ENCODE data around the gene ATP5F1D. TPM values are rescaled to one million over a fixed set of nuclear protein-coding genes. Genes with fewer than 3 reads are reported as not detected.

Gene ATP5F1D
- total and polyA plus RNA-seq, 2 of the 13 experiments (the other 11 are each of a cell fraction or from before 2014, with no cell fraction given), result 39.4 to 78.7 TPM

DNA sequence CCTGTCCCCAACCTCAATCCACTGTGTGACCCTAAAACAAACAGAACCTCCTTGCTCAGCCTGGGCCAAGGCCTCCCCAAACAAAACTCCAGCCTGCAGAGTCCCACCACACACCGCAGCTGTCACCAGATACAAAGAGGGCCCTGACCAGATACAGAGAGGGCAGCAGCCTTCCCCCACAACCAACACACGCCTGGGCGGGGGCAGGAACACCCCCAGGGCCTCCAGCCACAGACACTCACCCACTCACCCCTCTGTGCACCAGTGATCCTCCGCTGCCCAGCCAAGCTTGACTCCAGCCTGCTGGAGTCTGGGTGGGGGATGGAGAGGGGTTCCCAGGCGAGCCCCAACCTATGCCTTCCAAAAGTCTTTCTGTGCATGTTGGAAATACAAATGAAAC lies 21.6 kb downstream of the ATP5F1D start:
- no TSS peak for BruUV-seq (replicated peaks)
- TF ChIP-seq, protein P1, sequence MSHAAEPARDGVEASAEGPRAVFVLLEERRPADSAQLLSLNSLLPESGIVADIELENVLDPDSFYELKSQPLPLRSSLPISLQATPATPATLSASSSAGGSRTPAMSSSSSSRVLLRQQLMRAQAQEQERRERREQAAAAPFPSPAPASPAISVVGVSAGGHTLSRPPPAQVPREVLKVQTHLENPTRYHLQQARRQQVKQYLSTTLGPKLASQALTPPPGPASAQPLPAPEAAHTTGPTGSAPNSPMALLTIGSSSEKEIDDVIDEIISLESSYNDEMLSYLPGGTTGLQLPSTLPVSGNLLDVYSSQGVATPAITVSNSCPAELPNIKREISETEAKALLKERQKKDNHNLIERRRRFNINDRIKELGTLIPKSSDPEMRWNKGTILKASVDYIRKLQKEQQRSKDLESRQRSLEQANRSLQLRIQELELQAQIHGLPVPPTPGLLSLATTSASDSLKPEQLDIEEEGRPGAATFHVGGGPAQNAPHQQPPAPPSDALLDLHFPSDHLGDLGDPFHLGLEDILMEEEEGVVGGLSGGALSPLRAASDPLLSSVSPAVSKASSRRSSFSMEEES (CRISPR knock-in tag; IDR thresholded peaks at IDR 0.05), result no peak
- TF ChIP-seq ZFYVE20 (CRISPR knock-in tag; IDR thresholded peaks at IDR 0.05; ENCODE audit: borderline replicate concordance, low read depth), result no peak
- no peak for TF ChIP-seq ZNF557 (CRISPR knock-in tag; IDR thresholded peaks at IDR 0.05)
- no peak for TF ChIP-seq ZNF552 (CRISPR knock-in tag; IDR thresholded peaks at IDR 0.05; ENCODE audit: borderline replicate concordance)
- TF ChIP-seq, protein P2, sequence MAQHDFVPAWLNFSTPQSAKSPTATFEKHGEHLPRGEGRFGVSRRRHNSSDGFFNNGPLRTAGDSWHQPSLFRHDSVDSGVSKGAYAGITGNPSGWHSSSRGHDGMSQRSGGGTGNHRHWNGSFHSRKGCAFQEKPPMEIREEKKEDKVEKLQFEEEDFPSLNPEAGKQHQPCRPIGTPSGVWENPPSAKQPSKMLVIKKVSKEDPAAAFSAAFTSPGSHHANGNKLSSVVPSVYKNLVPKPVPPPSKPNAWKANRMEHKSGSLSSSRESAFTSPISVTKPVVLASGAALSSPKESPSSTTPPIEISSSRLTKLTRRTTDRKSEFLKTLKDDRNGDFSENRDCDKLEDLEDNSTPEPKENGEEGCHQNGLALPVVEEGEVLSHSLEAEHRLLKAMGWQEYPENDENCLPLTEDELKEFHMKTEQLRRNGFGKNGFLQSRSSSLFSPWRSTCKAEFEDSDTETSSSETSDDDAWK (CRISPR knock-in tag; IDR thresholded peaks at IDR 0.05), result no peak
- no peak for TF ChIP-seq NFIC (IDR thresholded peaks at IDR 0.05; ENCODE audit: low read length)
- TF ChIP-seq ZFP90 (CRISPR knock-in tag; IDR thresholded peaks at IDR 0.05; ENCODE audit: borderline replicate concordance), result no peak
- TF ChIP-seq PCBP1 (IDR thresholded peaks at IDR 0.05; ENCODE audit: borderline replicate concordance, low read depth, low read length), result no peak
- TF ChIP-seq ZNF619 (CRISPR knock-in tag; IDR thresholded peaks at IDR 0.05), result no peak
- no peak for TF ChIP-seq DR1 (CRISPR knock-in tag; IDR thresholded peaks at IDR 0.05)
- TF ChIP-seq ZNF367 (CRISPR knock-in tag; IDR thresholded peaks at IDR 0.05; ENCODE audit: borderline replicate concordance), result no peak
- TF ChIP-seq, protein P3, sequence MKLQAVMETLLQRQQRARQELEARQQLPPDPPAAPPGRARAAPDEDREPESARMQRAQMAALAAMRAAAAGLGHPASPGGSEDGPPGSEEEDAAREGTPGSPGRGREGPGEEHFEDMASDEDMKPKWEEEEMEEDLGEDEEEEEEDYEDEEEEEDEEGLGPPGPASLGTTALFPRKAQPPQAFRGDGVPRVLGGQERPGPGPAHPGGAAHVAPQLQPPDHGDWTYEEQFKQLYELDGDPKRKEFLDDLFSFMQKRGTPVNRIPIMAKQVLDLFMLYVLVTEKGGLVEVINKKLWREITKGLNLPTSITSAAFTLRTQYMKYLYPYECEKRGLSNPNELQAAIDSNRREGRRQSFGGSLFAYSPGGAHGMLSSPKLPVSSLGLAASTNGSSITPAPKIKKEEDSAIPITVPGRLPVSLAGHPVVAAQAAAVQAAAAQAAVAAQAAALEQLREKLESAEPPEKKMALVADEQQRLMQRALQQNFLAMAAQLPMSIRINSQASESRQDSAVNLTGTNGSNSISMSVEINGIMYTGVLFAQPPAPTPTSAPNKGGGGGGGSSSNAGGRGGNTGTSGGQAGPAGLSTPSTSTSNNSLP (IDR thresholded peaks at IDR 0.05; ENCODE audit: low read depth, low read length), result no peak
- no peak for TF ChIP-seq SCMH1 (CRISPR knock-in tag; IDR thresholded peaks at IDR 0.05; ENCODE audit: borderline replicate concordance)
- TF ChIP-seq SNAI1 (CRISPR knock-in tag; IDR thresholded peaks at IDR 0.05; ENCODE audit: borderline replicate concordance), result no peak
- no peak for TF ChIP-seq AHR (CRISPR knock-in tag; IDR thresholded peaks at IDR 0.05)

More for the DNA sequence above, 21.6 kb downstream of the ATP5F1D start:
- DNase-seq (ENCODE audit: low spot score) (no peak), ATAC-seq (no peak), FAIRE-seq (no peak)
- Histone ChIP-seq H3K4me3 (replicated peaks in 1 of 3; ENCODE audit: insufficient read depth in 1 of 3, low read depth in 2 of 3, low read length in 3 of 3) (peak overlapping the region in 1 of 3 experiments; percentile 81; a peak in 1 of 6 replicates), H3K9me3 (ENCODE audit: low read length) (no peaks in the 10 kb centered on the region), H2AFZ (ENCODE audit: low read length) (no peak overlapping the region), H3K27me3 (ENCODE audit: control insufficient read depth in 1 of 2, insufficient read depth in 2 of 2, low read length in 2 of 2) (no peaks in the 10 kb centered on the region), H3K4me2 (ENCODE audit: low read depth, low read length) (peak overlapping the region; percentile 98), H4K20me1 (ENCODE audit: insufficient read depth, low read length) (peaks cover 11% of the 10 kb centered on the region; the same call in 1 of the 2 replicates), H3K79me2 (ENCODE audit: insufficient read depth, low read length) (peaks cover 3% of the 10 kb centered on the region), H3K9ac (ENCODE audit: insufficient read depth, low read depth, low read length) (peak overlapping the region; percentile 78; the same call in 1 of the 2 replicates), H3K27ac (ENCODE audit: extremely low read length, insufficient read depth, low read length) (peak overlapping the region; percentile 81), H3K36me3 (replicated peaks in 1 of 2; ENCODE audit: control insufficient read depth in 1 of 2, insufficient read depth in 2 of 2, low read length in 2 of 2) (0 out of 5 replicates have a peak, but pooled peaks cover 0 to 2% of the 10 kb centered on the region in 2 experiments), H3K4me1 (ENCODE audit: insufficient read depth, low read length) (peaks cover 73% of the 10 kb centered on the region)
- ChIA-PET POLR2A (interaction anchor here (1.9 to 12.8 kb wide), 3 partner anchors 8 to 24 kb away, joined by 6 to 668 read pairs (median 464); partner anchors contain the start of genes ATP5F1D and MIDN), CTCF (ENCODE audit: low intra/inter-chr PET ratio, low total read pairs) (no interaction called here)
- in situ Hi-C loops (cut with HindIII; ENCODE audit: extremely low pct_ligation_motif_present, low pct_unique_long_range_greater_than_20kb), result no loop called here
- WGBS (ENCODE audit: low lambda C conversion rate), result 57% methylated on average over 3 of the region's 5 CpGs
- intact Hi-C loops (cut with micrococcal nuclease; ENCODE audit: unreplicated experiment), result no loop called here

All from HepG2 (cell line).